ENCODE measurements around the gene AHSG.
"Not testable (repeated sequence)": the region's sequence is repeated elsewhere in the genome, so short reads cannot be mapped to it uniquely, and the experiment has no call there.

AHSG gene

GRCh38 chr3:186577521-186577920 lies 35.3 kb upstream of the AHSG start:
- Histone ChIP-seq H3K27ac (ENCODE audit: low read depth, low read length) (no peak overlapping the region), H3K36me3 (ENCODE audit: insufficient read depth, low read length) (peaks cover 54% of the 10 kb centered on the region), H3K27me3 (ENCODE audit: insufficient read depth, low read length) (no peaks in the 10 kb centered on the region), H3K4me3 (ENCODE audit: low read depth, low read length) (no peak overlapping the region), H2AFZ (ENCODE audit: low read length, unreplicated experiment) (no peak overlapping the region), H3K79me2 (ENCODE audit: control insufficient read depth, insufficient read depth, low read length, unreplicated experiment) (no peaks in the 10 kb centered on the region), H3K4me1 (ENCODE audit: control insufficient read depth, insufficient read depth, low read length, unreplicated experiment) (no peaks in the 10 kb centered on the region)

DNA sequence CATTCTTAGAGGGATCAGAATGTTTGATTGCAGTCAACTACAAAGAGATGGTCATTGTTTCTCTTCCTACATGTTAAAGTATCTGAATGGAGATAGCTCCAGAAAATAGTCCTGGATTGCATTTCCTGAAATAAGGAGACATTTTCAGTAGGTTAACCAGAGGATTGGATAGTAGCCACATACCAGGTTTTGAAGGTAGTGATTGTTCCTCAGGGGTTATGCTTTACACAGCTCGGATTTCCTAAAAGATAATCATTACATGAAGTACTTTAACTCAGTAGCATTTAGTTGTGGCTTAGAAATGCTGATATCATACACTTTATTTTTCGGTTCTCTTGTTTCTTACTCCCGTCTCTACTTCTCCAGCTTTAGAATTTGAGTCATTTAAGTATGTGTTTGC lies 32.1 kb upstream of the AHSG start:
- Histone ChIP-seq H3K27ac (ENCODE audit: low read depth, low read length) (no peak overlapping the region), H3K36me3 (ENCODE audit: insufficient read depth, low read length) (peaks cover 66% of the 10 kb centered on the region)

DNA sequence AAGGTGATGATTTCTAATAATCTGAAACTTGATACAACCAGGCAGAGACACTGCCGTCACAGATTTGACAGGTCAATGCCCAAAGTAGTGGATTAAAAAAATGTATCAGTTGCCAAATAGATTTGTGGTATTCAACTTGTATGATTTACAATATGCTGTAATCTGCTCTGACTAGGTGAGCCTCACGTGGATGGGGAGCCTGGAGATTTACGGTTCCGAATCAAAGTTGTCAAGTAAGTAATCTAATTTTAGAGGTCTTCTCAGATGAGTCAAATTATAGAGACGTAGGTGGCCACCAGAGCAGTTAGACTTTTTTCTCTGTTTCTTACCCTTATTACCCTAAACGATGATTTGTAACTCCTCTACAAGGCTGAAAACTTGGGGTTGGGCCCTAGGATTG lies 30.3 kb upstream of the AHSG start:
- H3K27me3 ChIP-seq (ENCODE audit: insufficient read depth, low read length): no peaks in the 10 kb centered on the region
- H3K27ac ChIP-seq (ENCODE audit: low read depth, low read length): no peak overlapping the region
- no peaks in the 10 kb centered on the region for H3K79me2 ChIP-seq (ENCODE audit: control insufficient read depth, insufficient read depth, low read length, unreplicated experiment)
- no peak overlapping the region for H2AFZ ChIP-seq (ENCODE audit: low read length, unreplicated experiment)
- H3K4me3 ChIP-seq (ENCODE audit: low read depth, low read length): no peak overlapping the region
- peaks cover 52% of the 10 kb centered on the region for H3K36me3 ChIP-seq (ENCODE audit: insufficient read depth, low read length)
- H3K4me1 ChIP-seq (ENCODE audit: control insufficient read depth, insufficient read depth, low read length, unreplicated experiment): peaks cover 12% of the 10 kb centered on the region

More for the DNA sequence above, 32.1 kb upstream of the AHSG start:
- Histone ChIP-seq H2AFZ (ENCODE audit: low read length, unreplicated experiment) (no peak overlapping the region), H3K4me1 (ENCODE audit: control insufficient read depth, insufficient read depth, low read length, unreplicated experiment) (peaks cover 12% of the 10 kb centered on the region), H3K27me3 (ENCODE audit: insufficient read depth, low read length) (no peaks in the 10 kb centered on the region), H3K79me2 (ENCODE audit: control insufficient read depth, insufficient read depth, low read length, unreplicated experiment) (no peaks in the 10 kb centered on the region), H3K4me3 (ENCODE audit: low read depth, low read length) (no peak overlapping the region)

- Histone ChIP-seq H3K4me1 (ENCODE audit: control insufficient read depth, insufficient read depth, low read length, unreplicated experiment) (peaks cover 18% of the 10 kb centered on the region), H3K36me3 (ENCODE audit: insufficient read depth, low read length) (peaks cover 45% of the 10 kb centered on the region), H3K27ac (ENCODE audit: low read depth, low read length) (no peak overlapping the region), H3K4me3 (ENCODE audit: low read depth, low read length) (no peak overlapping the region), H3K27me3 (ENCODE audit: insufficient read depth, low read length) (no peaks in the 10 kb centered on the region), H2AFZ (ENCODE audit: low read length, unreplicated experiment) (no peak overlapping the region), H3K79me2 (ENCODE audit: control insufficient read depth, insufficient read depth, low read length, unreplicated experiment) (no peaks in the 10 kb centered on the region)
Observed at GRCh38 chr3:186583831-186584230, 29.0 kb upstream of the AHSG start.

- H3K4me1 ChIP-seq (ENCODE audit: control insufficient read depth, insufficient read depth, low read length, unreplicated experiment): peaks cover 27% of the 10 kb centered on the region
- H3K4me3 ChIP-seq (ENCODE audit: low read depth, low read length); H3K27ac ChIP-seq (ENCODE audit: low read depth, low read length); H3K27me3 ChIP-seq (ENCODE audit: insufficient read depth, low read length); H3K79me2 ChIP-seq (ENCODE audit: control insufficient read depth, insufficient read depth, low read length, unreplicated experiment); H2AFZ ChIP-seq (ENCODE audit: low read length, unreplicated experiment): not testable (repeated sequence)
- H3K36me3 ChIP-seq (ENCODE audit: insufficient read depth, low read length): peaks cover 32% of the 10 kb centered on the region
Observed at GRCh38 chr3:186586245-186586644, 26.6 kb upstream of the AHSG start.

GRCh38 chr3:186587183-186587582 lies 25.7 kb upstream of the AHSG start:
- Histone ChIP-seq H3K4me3 (ENCODE audit: low read depth, low read length) (no peak overlapping the region), H3K27me3 (ENCODE audit: insufficient read depth, low read length) (no peaks in the 10 kb centered on the region), H2AFZ (ENCODE audit: low read length, unreplicated experiment) (no peak overlapping the region), H3K36me3 (ENCODE audit: insufficient read depth, low read length) (peaks cover 26% of the 10 kb centered on the region), H3K27ac (ENCODE audit: low read depth, low read length) (no peak overlapping the region), H3K4me1 (ENCODE audit: control insufficient read depth, insufficient read depth, low read length, unreplicated experiment) (peaks cover 27% of the 10 kb centered on the region), H3K79me2 (ENCODE audit: control insufficient read depth, insufficient read depth, low read length, unreplicated experiment) (no peaks in the 10 kb centered on the region)

DNA sequence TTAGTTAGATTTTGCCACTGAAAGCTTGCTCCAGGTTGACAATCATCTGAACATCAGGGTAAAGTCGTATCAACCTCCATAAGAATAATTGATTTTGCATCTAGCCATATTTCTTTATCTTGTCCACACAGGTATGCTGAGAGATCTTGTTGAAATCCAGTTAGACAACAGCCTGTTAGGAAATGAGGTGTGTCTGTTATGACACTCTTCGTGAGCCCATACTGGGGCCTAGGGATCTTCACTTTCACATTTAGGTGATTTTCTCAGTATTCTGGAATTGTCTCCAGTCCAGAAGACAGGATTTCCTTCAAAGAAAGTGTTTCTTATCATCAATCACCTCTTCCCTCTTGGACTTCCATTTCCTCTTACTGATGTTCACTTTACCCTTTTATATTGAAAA lies 24.2 kb upstream of the AHSG start:
- no peaks in the 10 kb centered on the region for H3K27me3 ChIP-seq (ENCODE audit: insufficient read depth, low read length)
- H3K4me1 ChIP-seq (ENCODE audit: control insufficient read depth, insufficient read depth, low read length, unreplicated experiment): peaks cover 22% of the 10 kb centered on the region
- no peak overlapping the region for H3K27ac ChIP-seq (ENCODE audit: low read depth, low read length)
- H3K4me3 ChIP-seq (ENCODE audit: low read depth, low read length): 0 out of 2 replicates have a peak overlapping the region, but pooled peaks have one; percentile 21
- no peaks in the 10 kb centered on the region for H3K79me2 ChIP-seq (ENCODE audit: control insufficient read depth, insufficient read depth, low read length, unreplicated experiment)
- no peak overlapping the region for H2AFZ ChIP-seq (ENCODE audit: low read length, unreplicated experiment)
- peaks cover 17% of the 10 kb centered on the region for H3K36me3 ChIP-seq (ENCODE audit: insufficient read depth, low read length)

DNA sequence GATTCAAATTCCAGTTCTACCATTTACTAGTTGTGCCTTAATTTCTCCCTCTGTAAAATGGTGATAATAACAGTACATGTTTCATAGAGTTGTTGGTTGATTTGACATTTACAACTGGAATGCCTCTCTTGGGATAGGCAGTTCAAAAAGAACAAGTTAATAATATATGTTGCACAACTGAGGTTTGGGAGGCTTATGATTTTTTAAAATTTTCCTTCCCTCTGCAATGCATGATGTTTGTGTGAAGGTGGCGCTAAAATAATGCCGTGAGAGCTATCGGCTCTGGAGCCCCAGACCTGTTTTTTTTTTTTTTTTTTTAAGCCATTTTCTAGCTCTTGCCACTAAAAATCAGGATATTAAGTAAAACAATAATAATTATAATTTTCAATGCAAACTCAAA lies 23.7 kb upstream of the AHSG start:
- H2AFZ ChIP-seq (ENCODE audit: low read length, unreplicated experiment): no peak overlapping the region
- no peak overlapping the region for H3K27ac ChIP-seq (ENCODE audit: low read depth, low read length)
- H3K36me3 ChIP-seq (ENCODE audit: insufficient read depth, low read length): peaks cover 12% of the 10 kb centered on the region
- H3K4me3 ChIP-seq (ENCODE audit: low read depth, low read length): 0 out of 2 replicates have a peak overlapping the region, but pooled peaks have one; percentile 21
- no peaks in the 10 kb centered on the region for H3K79me2 ChIP-seq (ENCODE audit: control insufficient read depth, insufficient read depth, low read length, unreplicated experiment)
- no peaks in the 10 kb centered on the region for H3K27me3 ChIP-seq (ENCODE audit: insufficient read depth, low read length)
- H3K4me1 ChIP-seq (ENCODE audit: control insufficient read depth, insufficient read depth, low read length, unreplicated experiment): peaks cover 17% of the 10 kb centered on the region

- Histone ChIP-seq H3K27ac (ENCODE audit: low read depth, low read length) (no peak overlapping the region), H3K4me1 (ENCODE audit: control insufficient read depth, insufficient read depth, low read length, unreplicated experiment) (peaks cover 15% of the 10 kb centered on the region), H3K27me3 (ENCODE audit: insufficient read depth, low read length) (no peaks in the 10 kb centered on the region), H3K36me3 (ENCODE audit: insufficient read depth, low read length) (peaks cover 9% of the 10 kb centered on the region; the same call in 1 of the 2 replicates), H3K79me2 (ENCODE audit: control insufficient read depth, insufficient read depth, low read length, unreplicated experiment) (no peaks in the 10 kb centered on the region), H3K4me3 (ENCODE audit: low read depth, low read length) (no peak overlapping the region), H2AFZ (ENCODE audit: low read length, unreplicated experiment) (no peak overlapping the region)
Observed at GRCh38 chr3:186589856-186590579, 22.8 kb upstream of the AHSG start.

DNA sequence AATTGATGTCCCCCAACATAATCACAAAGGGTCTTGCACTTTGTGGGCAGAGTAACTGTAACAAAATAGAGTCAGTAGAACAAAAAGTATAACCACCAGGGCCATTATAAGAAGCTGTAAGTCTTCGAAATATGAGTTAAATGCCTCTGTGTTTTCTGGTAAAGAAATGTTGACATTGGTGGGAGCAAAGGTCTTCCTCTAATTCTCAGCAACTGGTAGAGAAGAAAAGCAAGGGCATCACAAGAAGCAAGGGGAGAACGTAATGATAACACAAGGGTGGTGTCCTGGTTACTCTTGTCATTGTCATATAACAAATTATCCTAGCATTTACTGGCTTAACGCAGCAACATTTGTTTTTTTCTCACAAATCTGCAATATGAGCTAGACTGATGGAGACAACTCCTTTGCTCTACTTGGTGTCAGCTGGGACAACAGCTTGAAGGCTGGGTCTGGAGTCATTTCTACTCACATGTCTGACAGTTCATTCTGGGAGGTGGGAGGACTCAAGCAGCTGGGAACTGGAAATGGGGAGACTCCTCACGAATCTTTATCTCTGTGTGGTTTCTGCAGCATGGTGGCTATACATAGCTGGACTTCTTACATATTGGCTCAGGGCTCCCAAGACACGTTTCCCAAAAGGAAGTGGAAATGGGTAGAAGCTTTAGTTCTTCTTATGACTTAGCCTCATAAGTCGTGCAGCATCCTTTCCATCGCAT lies 22.1 kb upstream of the AHSG start:
- Histone ChIP-seq H3K27me3 (ENCODE audit: insufficient read depth, low read length) (no peaks in the 10 kb centered on the region), H3K4me1 (ENCODE audit: control insufficient read depth, insufficient read depth, low read length, unreplicated experiment) (peaks cover 15% of the 10 kb centered on the region), H3K27ac (ENCODE audit: low read depth, low read length) (no peak overlapping the region), H3K4me3 (ENCODE audit: low read depth, low read length) (no peak overlapping the region), H3K36me3 (ENCODE audit: insufficient read depth, low read length) (peaks cover 2% of the 10 kb centered on the region; the same call in 1 of the 2 replicates), H2AFZ (ENCODE audit: low read length, unreplicated experiment) (no peak overlapping the region), H3K79me2 (ENCODE audit: control insufficient read depth, insufficient read depth, low read length, unreplicated experiment) (no peaks in the 10 kb centered on the region)

- Histone ChIP-seq H3K79me2 (ENCODE audit: control insufficient read depth, insufficient read depth, low read length, unreplicated experiment) (no peaks in the 10 kb centered on the region), H3K4me3 (ENCODE audit: low read depth, low read length) (no peak overlapping the region), H3K27me3 (ENCODE audit: insufficient read depth, low read length) (no peaks in the 10 kb centered on the region), H2AFZ (ENCODE audit: low read length, unreplicated experiment) (no peak overlapping the region), H3K36me3 (ENCODE audit: insufficient read depth, low read length) (no peaks in the 10 kb centered on the region), H3K4me1 (ENCODE audit: control insufficient read depth, insufficient read depth, low read length, unreplicated experiment) (peaks cover 15% of the 10 kb centered on the region), H3K27ac (ENCODE audit: low read depth, low read length) (no peak overlapping the region)
Observed at GRCh38 chr3:186592682-186593081, 20.2 kb upstream of the AHSG start.

Data from ACC112 (cell line).